Fibroblast of peridontal ligament (primary cell): Measurements from ENCODE around the gene TET1.
"Not testable (repeated sequence)": the region's sequence is repeated elsewhere in the genome, so short reads cannot be mapped to it uniquely, and the experiment has no call there.

ENCODE experiments used
- DNase-seq: peaks from one replicate; pipeline ENCODE4 v3.0.0-alpha.2; 2010; ENCODE audit errors: extremely low read depth

Gene TET1

GRCh38 chr10:68611227-68611626, 51.1 kb downstream of the TET1 start:
- DNase-seq, result no peak

GRCh38 chr10:68613974-68614373, 53.8 kb downstream of the TET1 start:
- not testable (repeated sequence) for DNase-seq

- not testable (repeated sequence) for DNase-seq
These were observed 57.6 kb downstream of the TET1 start for GRCh38 chr10:68617691-68618090.

- DNase-seq, result no peak
These were observed 58.1 kb downstream of the TET1 start for GRCh38 chr10:68618234-68618633.

GRCh38 chr10:68619595-68619994, 59.5 kb downstream of the TET1 start:
- no peak for DNase-seq

GRCh38 chr10:68625316-68625921, 65.3 kb downstream of the TET1 start:
- DNase-seq, result no peak

GRCh38 chr10:68628576-68629127, 68.5 kb downstream of the TET1 start:
- DNase-seq, result no peak

GRCh38 chr10:68632271-68632560, 72.1 kb downstream of the TET1 start:
- not testable (repeated sequence) for DNase-seq

- DNase-seq, result no peak
These were observed 73.1 kb downstream of the TET1 start for GRCh38 chr10:68633281-68633680.

GRCh38 chr10:68633816-68634466, 73.8 kb downstream of the TET1 start:
- no peak for DNase-seq

- DNase-seq, result no peak
These were observed 76.2 kb downstream of the TET1 start for GRCh38 chr10:68636335-68636734.

- DNase-seq, result not testable (repeated sequence)
These were observed 83.4 kb downstream of the TET1 start for GRCh38 chr10:68643550-68643949.

- peak; percentile 93 for DNase-seq
These were observed 87.7 kb downstream of the TET1 start for GRCh38 chr10:68647672-68648341.

GRCh38 chr10:68655620-68656126, 95.5 kb downstream of the TET1 start:
- no peak for DNase-seq

GRCh38 chr10:68665841-68666240, 105.7 kb downstream of the TET1 start:
- peak; percentile 91 for DNase-seq

- peak; percentile 98 for DNase-seq
These were observed 106.2 kb downstream of the TET1 start for GRCh38 chr10:68666280-68666760.

GRCh38 chr10:68668231-68668630, 108.1 kb downstream of the TET1 start:
- DNase-seq, result no peak

- peak; percentile 7 for DNase-seq
These were observed 108.8 kb downstream of the TET1 start for GRCh38 chr10:68668972-68669371.

- no peak for DNase-seq
These were observed 124.3 kb downstream of the TET1 start for GRCh38 chr10:68684413-68684812.

GRCh38 chr10:68696018-68696417, 135.9 kb downstream of the TET1 start:
- DNase-seq, result no peak

- no peak for DNase-seq
These were observed 137.0 kb downstream of the TET1 start for GRCh38 chr10:68697106-68697505.

- no peak for DNase-seq
These were observed 140.1 kb downstream of the TET1 start for GRCh38 chr10:68700197-68700596.

- DNase-seq, result no peak
These were observed 145.4 kb downstream of the TET1 start for GRCh38 chr10:68705548-68705947.
